ENCODE results near the gene ACKR3.

ACKR3 gene

DNA sequence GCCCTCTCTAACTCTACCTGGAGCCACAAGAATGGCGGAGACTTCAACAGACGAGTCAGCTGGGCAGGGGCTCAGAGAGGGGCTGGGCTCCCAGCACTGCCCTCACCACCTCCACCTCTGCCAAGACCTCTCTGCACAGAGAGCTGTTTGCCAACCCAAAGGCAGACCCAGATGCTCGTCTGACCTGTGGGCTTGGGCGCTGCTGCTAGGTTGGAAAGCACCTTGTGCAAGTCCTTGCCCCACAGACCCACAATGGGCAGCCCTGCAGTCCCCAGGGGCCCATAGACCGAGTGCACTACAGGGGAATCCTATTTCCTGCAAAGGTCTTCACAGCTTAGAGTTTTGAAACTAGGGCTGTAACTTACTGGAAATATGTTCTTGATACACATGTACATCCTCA lies 13.3 kb downstream of the ACKR3 start:
- H3K4me3 ChIP-seq (ENCODE audit: low read depth, low read length), result no peak overlapping the region

DNA sequence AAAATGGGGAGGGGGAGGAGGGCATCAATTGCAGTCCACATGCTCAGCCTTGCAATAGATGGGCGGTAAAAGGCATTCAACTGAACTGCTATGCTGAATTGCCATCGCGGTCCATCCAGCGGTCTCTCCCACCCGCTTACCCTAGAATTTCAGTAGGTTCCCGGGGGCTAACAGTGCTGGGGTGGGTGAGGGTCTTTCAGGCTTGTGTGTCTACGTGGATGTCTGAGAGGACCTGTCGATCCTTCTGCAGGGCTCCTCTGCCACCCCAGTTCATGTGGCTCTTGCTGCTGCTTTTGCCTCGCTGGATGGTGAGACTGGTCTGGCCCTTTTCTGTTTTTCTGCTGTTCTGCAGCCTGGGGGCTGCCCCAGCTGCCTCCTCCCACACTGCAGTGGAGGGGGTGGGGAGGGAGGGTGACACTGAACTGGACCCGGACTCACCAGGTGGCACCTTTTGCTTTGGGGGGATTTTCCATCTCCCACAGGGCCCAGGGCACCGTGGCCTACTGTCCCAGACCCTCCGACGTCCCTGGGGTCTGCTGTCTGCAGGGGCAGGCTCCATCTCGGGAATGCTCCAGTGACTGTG lies 14.1 kb downstream of the ACKR3 start:
- H3K4me3 ChIP-seq (ENCODE audit: low read depth, low read length), result no peak overlapping the region

DNA sequence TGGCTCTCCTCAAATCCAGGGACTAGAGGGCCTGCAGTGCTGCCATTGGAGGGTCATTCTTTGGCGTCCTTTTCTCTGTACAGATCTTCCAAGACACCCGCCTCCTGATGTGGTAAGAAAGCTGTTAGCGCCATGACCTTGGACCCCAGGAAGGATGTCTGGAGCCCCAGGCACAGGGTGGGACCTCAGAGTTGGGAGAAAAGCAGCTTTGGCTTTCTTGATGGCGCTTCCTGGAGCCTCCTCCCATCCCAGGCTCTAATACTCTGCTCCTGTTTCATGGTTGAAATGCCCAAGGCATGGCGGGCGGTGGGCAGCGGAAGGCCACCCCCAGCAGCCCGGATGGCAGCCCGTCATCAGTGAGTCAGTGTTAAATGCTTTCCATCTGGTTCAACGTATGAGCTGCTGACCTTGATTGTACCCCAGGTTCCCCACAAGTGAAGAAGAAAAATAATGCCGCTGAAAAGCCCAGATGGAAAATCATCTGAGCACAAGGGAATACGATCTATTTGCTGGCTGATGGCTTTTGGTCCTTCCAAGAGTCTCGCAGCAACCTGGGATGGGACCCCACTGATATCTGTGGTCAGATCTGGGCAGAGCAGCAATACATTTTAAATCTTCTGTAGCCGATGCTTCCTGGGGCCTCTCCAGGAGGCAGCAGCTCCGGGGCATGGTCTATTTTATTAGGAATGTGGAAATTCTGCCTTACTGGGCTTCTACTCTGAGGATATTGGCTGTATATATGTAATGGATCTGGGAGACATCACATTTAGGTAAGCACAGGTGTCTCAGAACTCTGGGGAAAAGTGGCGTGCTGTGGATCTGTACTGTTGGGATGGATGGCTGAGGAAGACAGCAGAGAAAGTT lies 15.1 kb downstream of the ACKR3 start:
- no peak overlapping the region for H3K4me3 ChIP-seq (ENCODE audit: low read depth, low read length)

DNA sequence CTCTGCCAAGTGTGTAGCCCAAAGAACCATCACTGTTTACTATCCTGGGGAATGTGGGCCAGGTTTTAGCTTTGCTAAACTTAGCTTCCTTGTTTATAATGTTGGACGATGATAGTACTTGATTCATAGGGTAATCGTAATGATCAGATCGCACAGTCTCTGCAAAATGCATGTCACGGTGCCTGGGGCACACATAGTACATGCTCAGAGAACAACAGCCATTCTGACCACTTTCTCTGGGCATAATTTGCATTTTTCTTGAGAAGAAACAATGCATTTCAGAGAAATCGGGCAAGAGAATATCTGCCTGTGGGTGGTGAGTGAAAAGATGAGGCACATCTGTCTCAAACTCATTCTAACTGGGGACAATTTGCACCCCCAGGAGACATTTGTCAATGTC lies 16.3 kb downstream of the ACKR3 start:
- H3K4me3 ChIP-seq (ENCODE audit: low read depth, low read length), result no peak overlapping the region

DNA sequence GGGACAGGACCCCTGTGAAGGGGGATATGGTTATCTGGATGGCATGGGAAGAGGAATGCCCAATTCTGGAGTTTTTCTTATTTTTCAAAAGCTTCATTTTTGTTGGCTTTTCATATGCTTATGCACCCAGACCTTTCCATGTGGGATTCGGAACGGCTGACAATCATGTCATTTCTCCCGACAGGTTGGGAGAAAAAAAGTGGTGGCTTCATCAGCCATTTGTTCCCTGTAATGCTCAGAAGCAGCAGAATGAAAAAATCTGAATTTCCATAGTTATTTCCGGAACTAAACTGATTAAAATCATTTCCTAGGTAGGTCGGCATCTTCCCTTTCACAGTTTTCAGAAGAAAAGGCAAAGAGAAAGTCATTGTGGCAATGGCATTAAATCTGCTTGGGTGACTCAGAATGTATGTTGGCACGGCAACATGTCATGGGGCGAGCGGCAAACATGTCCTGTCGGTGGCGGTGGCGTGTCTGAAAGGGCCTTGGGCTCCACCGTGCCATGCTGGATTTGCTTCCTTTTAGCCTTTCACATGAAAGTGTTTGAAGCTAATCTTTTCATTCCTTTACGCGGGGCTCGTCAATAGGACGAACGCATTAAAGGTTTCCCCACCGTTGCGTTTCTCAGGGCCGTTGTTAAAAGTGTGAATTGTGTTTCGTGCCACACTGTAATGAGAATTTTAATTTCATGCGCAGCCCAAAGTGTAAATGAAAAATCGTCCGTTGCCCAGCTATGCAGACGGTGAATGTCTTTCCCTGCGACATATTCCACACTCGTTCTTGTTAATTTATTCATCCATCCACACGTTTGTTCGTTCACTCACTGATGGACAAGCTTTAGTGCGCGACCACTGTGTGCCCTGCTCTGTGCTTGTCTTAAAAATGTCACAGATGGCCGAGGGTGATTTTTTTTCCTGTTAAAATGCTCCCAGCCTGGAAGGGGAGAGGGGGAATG lies 18.5 kb downstream of the ACKR3 start:
- H3K4me3 ChIP-seq (ENCODE audit: low read depth, low read length), result no peak overlapping the region

DNA sequence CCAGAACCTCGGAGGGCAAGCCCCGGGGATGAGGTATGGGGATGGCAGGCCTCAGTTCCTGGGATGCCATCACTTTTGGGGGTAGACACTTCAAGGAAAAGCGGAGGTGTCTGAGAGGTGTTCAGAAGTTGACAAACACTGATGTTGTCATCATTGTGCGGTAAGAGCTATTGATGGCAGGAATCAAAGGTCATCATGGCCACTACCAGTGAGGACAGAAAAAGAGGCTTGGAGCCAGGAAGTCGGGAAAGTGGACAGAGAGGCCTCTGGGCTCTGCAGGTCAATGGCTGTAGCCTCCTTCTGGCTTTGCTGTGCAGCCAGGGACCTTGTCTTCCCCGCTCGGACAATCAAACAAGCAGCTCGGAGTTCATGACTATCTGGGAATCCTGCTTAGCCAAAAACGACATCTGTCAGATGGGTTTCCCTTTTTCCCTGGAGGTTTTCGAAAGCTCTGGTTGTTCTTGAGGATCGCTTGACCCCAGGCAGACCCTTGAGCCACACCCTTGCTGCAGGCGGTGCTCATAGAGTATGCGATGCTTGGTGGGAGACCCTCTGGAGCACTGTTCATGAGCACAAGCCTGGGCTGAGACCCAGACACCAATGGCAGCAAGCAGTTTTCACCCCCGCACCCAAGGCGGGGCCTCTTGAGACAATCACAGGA lies 19.4 kb downstream of the ACKR3 start:
- no peak overlapping the region for H3K4me3 ChIP-seq (ENCODE audit: low read depth, low read length)

DNA sequence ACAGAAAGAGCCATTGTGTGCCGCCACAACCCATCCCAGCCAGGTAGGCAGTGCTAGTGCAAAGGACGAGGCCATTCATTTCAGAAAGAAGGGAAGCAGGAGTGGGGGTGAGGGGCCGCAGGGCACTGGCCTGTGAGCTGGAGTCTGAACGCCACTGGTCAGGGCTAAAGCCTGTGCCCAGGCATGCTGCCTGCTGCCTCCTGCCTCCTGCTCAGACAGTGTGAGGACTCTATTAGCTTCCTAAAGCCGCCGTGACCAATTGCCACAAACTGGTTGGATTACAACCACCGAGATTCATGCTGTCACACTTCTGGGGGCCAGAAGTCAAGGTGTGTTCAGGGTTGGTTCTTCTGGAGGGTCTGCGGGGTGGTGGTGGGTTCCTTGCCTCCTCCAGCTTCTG lies 21.2 kb downstream of the ACKR3 start:
- no peak overlapping the region for H3K4me3 ChIP-seq (ENCODE audit: low read depth, low read length)

DNA sequence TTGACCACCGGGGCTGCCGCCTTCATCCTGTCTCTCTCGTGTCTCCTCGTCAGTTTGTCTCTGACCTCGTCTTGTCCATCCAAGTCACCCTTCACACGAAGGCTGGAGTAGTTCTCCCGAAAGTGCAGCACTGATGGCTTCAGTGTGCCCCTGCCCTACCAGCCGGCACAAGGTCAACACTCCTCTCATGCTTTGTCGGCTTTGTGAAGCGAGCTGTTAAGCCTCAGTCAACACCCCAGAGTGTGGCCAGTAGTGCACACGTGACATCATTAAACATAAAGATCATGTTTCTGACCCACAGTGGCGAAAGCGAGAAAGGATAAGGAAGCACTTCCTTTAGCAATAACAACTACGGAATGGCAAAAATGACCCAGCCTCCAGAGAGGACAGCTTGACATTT lies 23.2 kb downstream of the ACKR3 start:
- no peak overlapping the region for H3K4me3 ChIP-seq (ENCODE audit: low read depth, low read length)

DNA sequence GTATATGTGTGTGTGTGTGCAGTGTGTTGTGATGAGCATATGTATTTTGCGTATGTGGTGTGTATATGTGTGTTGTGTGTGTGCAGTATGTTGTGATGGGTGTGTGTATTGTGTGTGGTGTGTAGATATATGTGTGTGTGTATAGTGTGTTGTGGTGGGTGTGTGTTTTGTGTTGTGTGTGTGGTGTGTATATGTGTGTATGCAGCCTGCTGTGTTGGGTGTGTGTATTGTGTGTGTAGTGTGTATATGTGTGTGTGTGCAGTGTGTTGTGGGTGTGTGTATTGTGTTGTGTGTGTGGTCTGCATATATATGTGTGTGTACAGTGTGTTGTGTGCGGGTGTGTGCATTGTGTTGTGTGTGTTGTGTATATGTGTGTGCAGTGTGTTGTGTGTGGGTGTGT lies 23.9 kb downstream of the ACKR3 start:
- H3K4me3 ChIP-seq (ENCODE audit: low read depth, low read length), result no peak overlapping the region

DNA sequence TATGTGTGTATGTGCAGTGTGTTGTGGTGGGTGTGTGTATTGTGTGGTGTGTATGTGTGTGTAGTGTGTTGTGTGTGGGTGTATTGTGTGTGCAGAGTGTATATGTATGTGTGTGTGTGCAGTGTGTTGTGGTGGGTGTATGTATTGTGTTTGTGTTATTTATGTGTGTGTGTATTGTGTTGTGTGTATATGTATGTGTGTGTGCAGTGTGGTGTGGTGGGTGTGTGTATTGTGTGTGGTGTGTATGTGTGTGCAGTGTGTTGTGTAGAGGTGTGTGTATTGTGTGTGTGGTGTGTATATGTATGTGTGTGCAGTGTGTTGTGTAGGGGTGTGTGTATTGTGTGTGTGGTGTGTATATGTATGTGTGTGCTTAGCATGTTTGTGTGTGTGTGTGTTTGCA lies 24.3 kb downstream of the ACKR3 start:
- H3K4me3 ChIP-seq (ENCODE audit: low read depth, low read length), result no peak overlapping the region

DNA sequence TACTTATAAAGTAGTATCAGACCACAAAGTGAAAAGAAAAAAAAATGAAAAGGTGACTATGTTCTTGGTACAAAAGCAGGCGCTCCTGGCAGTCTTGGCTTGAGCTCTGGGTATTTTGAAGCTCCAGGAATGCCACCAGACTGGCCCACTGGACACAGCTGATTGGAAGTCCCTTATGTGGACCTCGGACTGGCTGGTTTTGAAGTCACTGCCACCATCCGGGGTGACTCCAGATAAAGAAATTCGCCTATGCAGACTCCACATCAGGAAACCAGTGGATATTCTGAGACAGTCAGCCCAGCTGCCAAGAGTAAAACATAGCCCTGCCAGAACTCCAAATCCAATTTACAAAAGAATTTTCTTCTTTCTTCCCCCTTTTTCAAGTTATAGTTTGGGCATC lies 28.0 kb downstream of the ACKR3 start:
- H3K4me3 ChIP-seq (ENCODE audit: low read depth, low read length), result no peak overlapping the region

DNA sequence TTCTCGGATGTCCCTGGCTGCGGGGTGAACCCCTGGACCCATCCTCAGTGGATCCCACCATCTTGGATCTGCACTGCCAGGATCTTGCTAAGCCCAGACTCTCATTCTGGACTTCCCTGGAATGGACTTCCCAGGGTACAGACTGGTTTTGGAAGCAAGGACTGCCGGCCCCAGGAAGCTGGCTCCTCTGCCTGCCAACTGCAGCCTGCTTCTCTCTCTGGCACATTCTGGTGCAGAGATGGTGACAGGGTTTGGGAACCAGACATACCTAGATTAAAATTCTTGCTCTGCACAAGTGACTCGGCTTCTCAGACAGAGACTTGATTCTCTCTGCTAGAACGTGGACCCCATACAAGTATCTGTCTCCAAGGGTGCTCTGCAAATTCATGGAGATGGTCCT lies 29.4 kb downstream of the ACKR3 start:
- H3K4me3 ChIP-seq (ENCODE audit: low read depth, low read length), result no peak overlapping the region

DNA sequence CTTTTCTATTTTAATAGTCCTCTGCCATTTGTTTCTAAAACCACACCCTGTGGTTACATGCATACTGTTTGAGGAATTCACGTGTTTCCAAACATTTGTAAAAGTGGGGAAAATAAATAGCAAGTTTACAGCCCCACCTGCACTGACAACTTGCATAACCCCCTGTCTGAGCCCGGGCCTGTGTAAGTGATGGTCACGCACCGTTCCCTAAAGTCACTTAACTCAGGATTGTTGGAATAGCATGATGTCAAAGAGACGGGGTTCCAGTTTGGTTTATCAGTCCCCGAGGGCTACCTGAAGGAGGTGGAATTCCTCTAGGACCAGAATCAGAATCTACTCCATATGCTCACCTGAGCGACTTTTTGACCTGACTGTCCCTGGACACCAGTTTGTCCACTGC lies 30.5 kb downstream of the ACKR3 start:
- no peak overlapping the region for H3K4me3 ChIP-seq (ENCODE audit: low read depth, low read length)

DNA sequence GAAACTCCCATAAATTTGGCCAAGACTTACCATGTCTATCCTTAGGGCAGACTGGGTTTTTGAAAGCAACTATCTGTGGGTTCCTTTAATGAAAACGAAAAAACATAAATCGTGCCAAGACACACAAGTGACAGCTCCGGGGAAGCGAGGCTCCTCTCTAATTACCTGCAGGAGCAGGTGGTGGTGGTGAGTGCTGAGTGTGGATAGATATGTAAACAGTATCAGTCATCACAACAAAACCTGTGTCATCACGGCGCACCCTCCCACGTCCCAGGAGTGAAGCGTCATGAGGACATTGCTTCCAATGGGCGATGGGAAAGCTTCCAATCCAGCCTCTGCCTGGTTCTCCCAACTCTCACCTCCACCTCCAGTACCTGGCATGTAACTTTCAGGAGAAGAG lies 31.3 kb downstream of the ACKR3 start:
- H3K4me3 ChIP-seq (ENCODE audit: low read depth, low read length), result no peak overlapping the region

DNA sequence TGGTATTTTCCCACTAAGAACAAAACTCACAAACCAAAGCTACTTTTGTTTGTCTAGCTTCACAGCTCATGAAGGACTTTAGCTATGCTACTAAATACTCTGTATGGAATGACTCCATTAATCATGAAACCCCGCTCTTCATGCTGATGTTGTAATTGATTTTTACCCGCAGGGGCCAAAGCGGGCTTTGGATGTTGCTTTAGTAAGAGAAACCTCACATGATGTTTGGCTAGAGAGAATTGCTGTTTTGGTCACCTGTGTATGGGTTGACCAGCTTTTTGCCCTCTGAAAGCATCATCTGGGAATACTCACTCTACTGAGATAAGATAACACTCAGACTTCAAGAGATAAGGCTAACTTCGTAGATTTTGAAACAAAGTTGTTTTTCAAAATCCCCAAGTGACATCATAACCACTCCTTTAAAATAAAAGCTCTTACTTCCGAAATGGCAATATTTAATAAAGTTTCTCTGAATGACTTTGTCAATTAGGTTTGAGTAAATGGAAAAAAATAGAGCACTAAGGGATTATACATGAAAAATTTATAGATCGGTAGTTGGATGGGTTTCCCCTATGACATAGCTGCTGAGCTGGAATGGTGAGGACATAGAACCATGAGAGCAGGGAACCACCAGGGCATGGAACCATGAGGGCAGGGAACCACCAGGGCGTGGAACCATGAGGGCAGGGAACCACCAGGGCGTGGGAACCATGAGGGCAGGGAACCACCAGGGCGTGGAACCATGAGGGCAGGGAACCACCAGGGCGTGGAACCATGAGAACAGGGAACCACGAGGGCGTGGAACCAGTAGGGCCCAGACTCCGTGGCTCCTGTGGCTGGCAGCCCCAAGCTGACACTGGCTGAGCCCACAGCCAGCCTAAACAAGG lies 31.9 kb downstream of the ACKR3 start:
- no peak overlapping the region for H3K4me3 ChIP-seq (ENCODE audit: low read depth, low read length)

DNA sequence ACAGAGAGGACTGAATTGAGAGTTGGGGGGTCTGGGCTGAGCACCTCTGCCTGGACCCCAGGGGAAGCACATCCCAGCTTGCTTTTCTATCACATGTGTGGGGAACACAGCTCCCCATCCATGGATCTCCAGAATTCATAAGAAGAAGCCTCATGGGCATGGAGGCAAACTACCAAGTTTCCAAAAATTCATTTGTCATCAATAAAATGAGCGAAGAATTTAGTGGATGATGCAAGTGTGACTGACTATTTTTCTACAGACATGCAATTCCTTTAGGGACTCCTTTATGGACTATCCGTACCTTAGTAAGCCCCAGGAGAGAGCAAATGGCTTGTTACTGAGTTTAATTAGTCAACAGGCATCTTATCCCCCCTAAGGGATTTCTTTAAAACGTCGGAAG lies 33.1 kb downstream of the ACKR3 start:
- no peak overlapping the region for H3K4me3 ChIP-seq (ENCODE audit: low read depth, low read length)

DNA sequence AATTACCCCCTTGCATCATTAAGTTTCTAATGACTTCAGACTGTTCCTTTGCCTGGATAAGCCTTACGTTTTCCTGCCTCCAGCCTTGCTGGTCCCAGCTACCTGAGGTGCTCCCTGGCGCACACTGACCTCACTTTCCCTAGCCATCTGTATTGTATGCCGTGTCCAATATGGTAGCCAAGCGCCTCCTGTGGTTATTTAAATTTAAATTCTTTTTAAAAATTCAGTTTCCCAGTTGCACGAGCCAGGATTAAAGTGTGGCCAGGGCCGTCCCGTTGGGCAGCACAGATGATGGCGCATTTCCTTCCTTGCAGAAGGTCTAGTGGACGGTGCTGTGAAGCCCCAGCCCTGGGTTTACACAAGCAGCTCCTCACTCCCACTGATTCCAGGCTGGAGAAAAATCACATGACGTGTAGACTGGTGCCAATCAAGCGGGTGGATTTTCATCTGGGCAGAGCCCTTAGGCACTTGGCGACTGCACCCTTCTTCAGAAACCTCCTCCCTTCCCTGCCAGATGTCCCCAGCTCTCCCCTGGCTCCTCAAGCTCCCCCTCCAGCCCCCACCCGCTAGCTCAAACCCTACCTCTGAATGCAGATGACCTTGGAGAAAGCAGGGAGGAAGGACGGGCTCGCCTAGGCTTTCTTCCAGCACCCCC lies 33.9 kb downstream of the ACKR3 start:
- H3K4me3 ChIP-seq (ENCODE audit: low read depth, low read length), result no peak overlapping the region

DNA sequence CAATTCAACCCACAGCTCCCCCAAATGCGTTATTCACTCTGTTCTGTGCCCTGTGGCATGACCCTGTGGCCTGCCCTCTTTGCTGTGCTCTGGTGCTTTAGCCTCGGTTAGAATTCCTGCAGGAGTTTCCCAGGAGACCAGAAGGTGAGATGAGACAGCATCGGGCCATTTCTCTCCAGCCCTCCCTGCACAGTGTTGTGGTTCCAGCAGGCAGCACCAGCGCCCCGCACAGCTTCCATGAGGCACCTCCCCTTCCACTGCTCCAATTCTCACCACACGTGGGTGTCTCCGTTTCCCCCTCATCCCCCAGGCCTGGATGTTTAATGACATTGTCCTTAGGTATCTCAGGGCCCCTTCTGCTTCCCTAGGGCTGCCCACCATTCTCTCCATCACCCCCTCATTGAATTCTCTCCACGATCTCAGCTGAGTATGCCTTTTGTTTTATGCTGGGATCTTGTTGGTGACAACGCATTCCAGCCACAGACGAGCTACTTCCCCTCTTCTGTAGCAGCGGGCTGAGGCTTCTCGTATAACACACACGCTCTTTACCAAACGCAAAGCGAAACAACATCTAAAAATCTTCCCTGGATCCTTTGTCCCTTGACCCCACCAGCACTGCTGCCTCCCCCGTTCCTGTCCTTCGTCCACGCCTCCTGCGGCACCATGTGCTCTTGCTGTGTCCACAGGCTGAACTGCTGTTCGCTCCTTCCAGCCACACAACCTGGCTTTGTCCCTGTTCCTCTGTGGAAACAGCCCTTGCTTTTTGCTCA lies 35.1 kb downstream of the ACKR3 start:
- H3K4me3 ChIP-seq (ENCODE audit: low read depth, low read length), result no peak overlapping the region

DNA sequence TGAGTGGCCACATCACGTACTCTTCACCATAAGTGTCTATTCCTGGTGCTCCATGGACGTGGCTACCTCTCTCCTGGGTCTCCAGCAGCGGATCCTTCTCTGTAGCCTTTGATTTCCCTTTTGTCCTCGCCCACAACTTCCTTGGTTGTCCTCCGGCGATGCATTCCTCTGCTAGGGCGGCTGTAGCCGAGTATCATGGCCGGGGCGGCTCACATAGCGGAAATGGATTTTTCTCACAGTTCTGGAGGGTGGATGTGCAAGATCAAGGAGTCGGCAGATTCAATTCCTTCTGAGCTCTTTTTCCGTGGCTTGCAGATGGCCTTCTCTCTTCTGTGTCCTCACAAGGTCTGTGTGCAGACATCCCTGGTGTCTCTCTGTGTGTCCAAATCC lies 35.7 kb downstream of the ACKR3 start:
- H3K4me3 ChIP-seq (ENCODE audit: low read depth, low read length), result no peak overlapping the region

Measured in iPS-11a (cell line).